ENCODE results near the gene SLC31A2. TPM values are rescaled to one million over a fixed set of nuclear protein-coding genes. Genes with fewer than 3 reads are reported as not detected.
A peak's percentile ranks its signal among the peaks of the same experiment; 100 is the strongest.

Gene SLC31A2
- total RNA-seq, 1 experiment from 2014 or later: 13.3 TPM

DNA sequence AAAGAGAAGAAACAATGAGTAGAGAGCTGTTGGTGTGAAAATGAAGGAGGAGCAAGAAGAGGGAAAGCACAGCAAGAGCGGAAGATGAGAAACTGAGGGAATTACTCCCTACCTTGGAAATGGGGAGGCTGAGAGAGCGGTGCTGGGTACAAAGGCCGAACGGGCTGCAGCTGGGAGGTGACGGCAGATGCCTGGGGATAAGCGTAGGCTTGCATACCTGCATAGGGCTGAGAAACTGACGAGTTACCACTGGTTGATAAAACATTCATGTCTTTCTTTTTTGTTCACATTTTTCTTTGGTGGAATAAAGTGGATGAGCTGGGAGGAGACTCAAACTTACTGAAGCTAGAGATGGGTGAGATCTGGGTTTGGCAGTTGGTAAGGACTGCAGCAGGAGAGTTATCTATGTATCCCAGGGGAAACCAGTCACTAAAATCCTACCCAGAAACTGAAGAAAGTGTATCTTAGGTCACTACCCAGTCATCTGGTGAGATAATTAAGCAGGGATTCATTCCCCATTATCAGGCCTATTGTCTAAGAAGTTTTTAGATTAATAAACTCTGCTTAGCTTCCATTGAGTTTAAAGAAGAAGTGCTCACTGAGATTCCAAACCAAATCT lies 35.4 kb downstream of the SLC31A2 start:
- DNase-seq (ENCODE audit: low read depth): no peak

DNA sequence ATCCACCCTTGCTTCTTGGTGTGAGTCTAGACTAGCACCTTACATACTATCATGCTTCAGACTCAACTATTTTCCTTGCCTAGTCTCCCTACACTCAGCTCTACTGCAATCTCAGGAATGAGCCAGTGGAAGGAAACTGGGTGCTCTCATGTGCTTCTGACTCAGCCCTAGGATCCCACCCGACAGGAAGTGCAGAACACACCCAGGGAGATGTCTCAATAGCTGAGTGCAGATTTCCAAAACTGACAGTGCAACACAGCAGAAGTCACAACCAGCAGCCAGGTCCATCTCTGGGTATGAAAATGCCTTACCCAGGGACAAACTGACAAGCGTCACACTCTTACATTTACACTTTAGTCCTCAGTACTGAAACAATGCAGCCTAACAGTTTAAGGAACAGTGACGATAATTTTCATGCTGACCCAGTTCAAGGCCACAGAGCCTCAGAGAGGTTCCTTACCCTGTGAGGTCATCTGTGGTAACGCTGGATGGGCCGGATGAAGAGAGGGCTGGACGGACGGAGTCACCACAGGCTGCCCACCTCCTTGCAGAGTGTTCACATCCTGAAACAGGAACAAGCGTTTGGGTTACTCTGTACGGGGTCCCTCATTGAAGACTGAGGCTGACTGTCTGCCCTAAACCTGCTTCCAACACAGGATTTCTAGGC lies 37.3 kb downstream of the SLC31A2 start:
- DNase-seq (ENCODE audit: low read depth): peak; percentile 85

DNA sequence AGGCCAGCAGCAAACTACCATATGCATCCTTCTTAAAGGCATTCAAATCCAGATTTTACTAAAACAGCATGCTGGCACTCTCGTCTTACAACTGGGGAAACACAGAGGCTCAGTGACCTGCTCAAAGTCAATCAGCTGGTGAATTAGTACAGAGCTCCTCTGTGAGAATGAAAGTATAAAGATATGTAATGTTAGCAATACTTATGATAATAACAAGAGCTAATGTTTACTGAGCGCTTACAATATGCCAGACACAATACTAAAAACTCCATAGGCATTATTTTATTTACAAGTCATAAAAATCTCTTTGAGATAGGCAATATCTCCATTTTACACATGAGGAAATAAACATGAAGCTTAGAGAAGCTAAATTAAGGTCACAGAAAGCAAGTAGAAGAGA lies 41.6 kb downstream of the SLC31A2 start:
- no peak for DNase-seq (ENCODE audit: low read depth)

DNA sequence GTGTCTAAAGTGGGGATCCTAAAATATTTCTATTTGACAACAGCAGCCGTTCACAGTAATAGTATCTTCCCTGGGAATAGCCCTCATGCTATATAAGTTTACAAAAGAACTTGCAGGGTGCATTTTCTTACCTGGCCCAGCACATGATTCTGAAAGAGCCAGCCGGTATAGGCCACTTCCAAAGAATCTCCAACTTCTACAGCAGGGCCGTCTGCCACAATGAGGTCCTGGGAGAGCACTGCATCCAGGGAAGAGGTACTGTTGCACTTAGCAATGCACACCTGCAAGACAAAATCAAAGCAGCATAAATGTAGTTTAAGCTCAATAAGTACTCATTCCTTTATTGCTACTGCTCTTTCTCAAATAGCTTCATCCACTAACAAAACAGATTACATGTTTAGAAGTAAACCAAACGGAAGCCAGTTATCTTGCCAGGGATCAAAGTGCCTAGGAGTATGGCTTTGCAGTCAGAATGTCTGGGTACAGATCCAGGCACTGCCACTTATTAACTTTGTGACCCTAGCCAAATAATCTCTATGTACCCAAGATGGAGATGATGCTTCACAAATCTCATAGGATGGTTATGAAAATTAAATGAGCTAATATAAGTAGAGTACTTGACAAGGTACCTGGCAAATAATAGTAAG lies 49.0 kb downstream of the SLC31A2 start:
- no peak for DNase-seq (ENCODE audit: low read depth)

DNA sequence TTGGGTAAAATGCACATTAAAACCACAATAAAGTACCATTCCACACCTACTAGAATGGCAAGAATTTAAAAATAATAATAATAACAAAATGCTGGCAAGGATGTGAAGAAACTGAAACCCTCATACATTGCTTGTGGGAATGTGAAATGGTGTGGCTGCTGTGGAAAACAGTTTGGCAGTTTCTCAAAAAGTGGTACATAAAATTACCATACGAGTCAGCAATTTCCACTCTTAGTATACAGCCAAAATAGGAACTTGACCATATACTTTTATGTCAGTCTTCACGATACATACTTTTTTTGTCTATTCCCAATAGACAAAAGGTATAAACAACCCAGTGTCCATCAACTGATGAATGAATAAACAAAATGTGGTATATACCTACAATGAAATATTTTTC lies 54.6 kb downstream of the SLC31A2 start:
- no peak for DNase-seq (ENCODE audit: low read depth)

DNA sequence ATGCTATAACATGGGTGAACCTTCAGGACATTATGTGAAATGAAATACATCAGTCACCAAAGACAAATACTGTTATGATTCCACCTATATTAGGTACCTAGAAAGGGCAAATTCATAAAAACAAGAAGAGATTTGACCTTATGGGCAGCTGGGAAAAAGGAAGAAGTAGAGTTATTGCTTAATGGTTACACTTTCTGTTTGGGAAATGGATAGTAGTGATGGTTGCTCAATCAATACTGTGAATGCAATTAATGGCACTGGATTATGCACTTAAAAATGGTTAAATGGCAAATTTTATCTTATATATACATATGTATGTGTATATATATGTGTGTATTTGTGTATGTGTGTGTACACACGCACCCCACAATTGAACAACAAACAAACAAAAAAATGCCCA lies 55.1 kb downstream of the SLC31A2 start:
- DNase-seq (ENCODE audit: low read depth): no peak

DNA sequence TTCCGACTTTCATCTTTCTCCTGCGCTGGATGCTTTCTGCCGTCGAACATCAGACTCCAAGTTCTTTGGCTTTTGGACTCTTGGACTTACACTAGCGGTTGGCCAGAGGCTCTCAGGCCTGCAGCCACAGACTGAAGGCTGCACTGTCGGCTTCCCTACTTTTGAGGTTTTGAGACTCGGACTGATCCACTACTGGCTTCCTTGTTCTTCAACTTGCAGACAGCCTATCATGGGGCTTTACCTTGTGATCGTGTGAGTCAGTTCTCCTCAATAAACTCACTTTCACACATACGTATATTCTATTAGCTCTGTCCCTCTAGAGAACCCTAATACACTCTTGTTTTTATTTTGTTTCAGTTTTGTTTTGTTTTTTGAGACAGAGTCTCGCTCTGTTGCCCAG lies 60.0 kb downstream of the SLC31A2 start:
- no peak for DNase-seq (ENCODE audit: low read depth)

Other genes with a start within 250 kb of the SLC31A2 start
- gene ZNF883, start 138.8 kb upstream of the SLC31A2 start, total RNA-seq (2014; rRNA removed; shearing (Covaris generic)): 1.8 and 4.2 TPM in 2 replicates
- gene ZFP37, start 94.3 kb upstream of the SLC31A2 start, total RNA-seq (2014; rRNA removed; shearing (Covaris generic)): 5.1 and 6.0 TPM in 2 replicates
- 15.0 and 19.1 TPM in 2 replicates for gene FKBP15, start 70.3 kb downstream of the SLC31A2 start, total RNA-seq (2014; rRNA removed; shearing (Covaris generic))
- gene SLC31A1, start 70.5 kb downstream of the SLC31A2 start, total RNA-seq (2014; rRNA removed; shearing (Covaris generic)): 14.9 and 16.9 TPM in 2 replicates
- 42.1 and 57.9 TPM in 2 replicates for gene CDC26, start 124.6 kb downstream of the SLC31A2 start, total RNA-seq (2014; rRNA removed; shearing (Covaris generic))
- 35.8 and 40.4 TPM in 2 replicates for gene PRPF4, start 124.7 kb downstream of the SLC31A2 start, total RNA-seq (2014; rRNA removed; shearing (Covaris generic))
- not detected in 2 replicates for gene RNF183, start 152.4 kb downstream of the SLC31A2 start, total RNA-seq (2014; rRNA removed; shearing (Covaris generic))
- 0.39 and 0.72 TPM in 2 replicates for gene WDR31, start 189.3 kb downstream of the SLC31A2 start, total RNA-seq (2014; rRNA removed; shearing (Covaris generic))
- gene BSPRY, start 198.5 kb downstream of the SLC31A2 start, total RNA-seq (2014; rRNA removed; shearing (Covaris generic)): not detected in 2 replicates
- 5.3 and 10.1 TPM in 2 replicates for gene HDHD3, start 226.0 kb downstream of the SLC31A2 start, total RNA-seq (2014; rRNA removed; shearing (Covaris generic))

All from RPMI7951 (cell line).